HL-60 (cell line): ENCODE measurements around the gene KAZN.

ENCODE experiments used
- DNase-seq, 2 experiments: peaks; one replicate each; pipeline ENCODE4 v3.0.0-alpha.2; 2010 to 2020; ENCODE audit warnings: low read depth in 1 of 2, low spot score in 1 of 2
- H3K27ac ChIP-seq: fragments of 250-450 bp; sonication (Bioruptor Pico); replicated peaks from 2 replicates; pipeline ENCODE4 v1.5.1; 2020; ENCODE audit warnings: mild to moderate bottlenecking, moderate library complexity
- H3K27me3 ChIP-seq: fragments of 250-450 bp; sonication (Bioruptor Pico); 2 replicates; pipeline ENCODE4 v1.5.1; 2021; ENCODE audit warnings: mild to moderate bottlenecking, moderate library complexity; ENCODE audit not compliant: insufficient read depth, poor library complexity, severe bottlenecking
- H3K4me3 ChIP-seq: replicated peaks from 2 replicates; pipeline ENCODE4 v1.5.1; 2011; ENCODE audit warnings: mild to moderate bottlenecking, control low read depth, low read length; ENCODE audit not compliant: insufficient read depth
- GABPA ChIP-seq: IDR thresholded peaks from 2 replicates; pipeline ENCODE4 v1.6.1; 2012; ENCODE audit warnings: low read depth
- POLR2AphosphoS5 ChIP-seq: IDR thresholded peaks from 2 replicates; pipeline ENCODE4 v1.6.1; 2012; ENCODE audit warnings: low read depth
- SPI1 ChIP-seq: IDR thresholded peaks from 2 replicates; pipeline ENCODE4 v1.6.1; 2012; ENCODE audit warnings: low read depth, mild to moderate bottlenecking, borderline replicate concordance
- TF ChIP-seq, protein P1 (sequence below): IDR thresholded peaks from one replicate; pipeline ENCODE4 v1.5.1; 2011; ENCODE audit warnings: low read length, control low read depth, inconsistent platforms; ENCODE audit not compliant: insufficient read depth
- TF ChIP-seq, protein P2 (sequence below): IDR thresholded peaks from 2 replicates; pipeline ENCODE4 v1.6.1; 2012; ENCODE audit warnings: low read depth; ENCODE audit not compliant: insufficient replicate concordance

The KAZN gene

DNA sequence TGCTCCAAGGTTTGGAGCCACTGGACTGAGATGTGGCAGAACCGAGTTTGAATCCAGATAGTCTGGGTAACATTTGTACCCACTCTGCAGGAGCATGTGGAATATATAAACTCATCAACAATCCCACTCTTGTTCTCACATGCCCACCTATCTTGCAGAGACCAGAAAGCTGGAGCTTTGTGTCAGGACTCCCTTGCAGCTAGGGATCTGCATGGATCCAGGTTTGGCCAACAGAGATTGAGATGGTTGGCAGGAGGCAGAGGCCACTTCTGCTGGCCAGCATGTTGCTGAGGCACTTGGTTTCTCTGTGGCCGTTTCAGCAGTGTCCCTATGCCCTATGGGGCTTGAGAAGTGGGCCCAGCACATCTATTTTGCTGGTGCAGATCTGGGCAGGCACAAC, 208.3 kb downstream of the KAZN start:
- TF ChIP-seq, protein P1, sequence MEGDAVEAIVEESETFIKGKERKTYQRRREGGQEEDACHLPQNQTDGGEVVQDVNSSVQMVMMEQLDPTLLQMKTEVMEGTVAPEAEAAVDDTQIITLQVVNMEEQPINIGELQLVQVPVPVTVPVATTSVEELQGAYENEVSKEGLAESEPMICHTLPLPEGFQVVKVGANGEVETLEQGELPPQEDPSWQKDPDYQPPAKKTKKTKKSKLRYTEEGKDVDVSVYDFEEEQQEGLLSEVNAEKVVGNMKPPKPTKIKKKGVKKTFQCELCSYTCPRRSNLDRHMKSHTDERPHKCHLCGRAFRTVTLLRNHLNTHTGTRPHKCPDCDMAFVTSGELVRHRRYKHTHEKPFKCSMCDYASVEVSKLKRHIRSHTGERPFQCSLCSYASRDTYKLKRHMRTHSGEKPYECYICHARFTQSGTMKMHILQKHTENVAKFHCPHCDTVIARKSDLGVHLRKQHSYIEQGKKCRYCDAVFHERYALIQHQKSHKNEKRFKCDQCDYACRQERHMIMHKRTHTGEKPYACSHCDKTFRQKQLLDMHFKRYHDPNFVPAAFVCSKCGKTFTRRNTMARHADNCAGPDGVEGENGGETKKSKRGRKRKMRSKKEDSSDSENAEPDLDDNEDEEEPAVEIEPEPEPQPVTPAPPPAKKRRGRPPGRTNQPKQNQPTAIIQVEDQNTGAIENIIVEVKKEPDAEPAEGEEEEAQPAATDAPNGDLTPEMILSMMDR = no peak
- TF ChIP-seq POLR2AphosphoS5 (no peak), SPI1 (no peak), GABPA (no peak)
- TF ChIP-seq, protein P2, sequence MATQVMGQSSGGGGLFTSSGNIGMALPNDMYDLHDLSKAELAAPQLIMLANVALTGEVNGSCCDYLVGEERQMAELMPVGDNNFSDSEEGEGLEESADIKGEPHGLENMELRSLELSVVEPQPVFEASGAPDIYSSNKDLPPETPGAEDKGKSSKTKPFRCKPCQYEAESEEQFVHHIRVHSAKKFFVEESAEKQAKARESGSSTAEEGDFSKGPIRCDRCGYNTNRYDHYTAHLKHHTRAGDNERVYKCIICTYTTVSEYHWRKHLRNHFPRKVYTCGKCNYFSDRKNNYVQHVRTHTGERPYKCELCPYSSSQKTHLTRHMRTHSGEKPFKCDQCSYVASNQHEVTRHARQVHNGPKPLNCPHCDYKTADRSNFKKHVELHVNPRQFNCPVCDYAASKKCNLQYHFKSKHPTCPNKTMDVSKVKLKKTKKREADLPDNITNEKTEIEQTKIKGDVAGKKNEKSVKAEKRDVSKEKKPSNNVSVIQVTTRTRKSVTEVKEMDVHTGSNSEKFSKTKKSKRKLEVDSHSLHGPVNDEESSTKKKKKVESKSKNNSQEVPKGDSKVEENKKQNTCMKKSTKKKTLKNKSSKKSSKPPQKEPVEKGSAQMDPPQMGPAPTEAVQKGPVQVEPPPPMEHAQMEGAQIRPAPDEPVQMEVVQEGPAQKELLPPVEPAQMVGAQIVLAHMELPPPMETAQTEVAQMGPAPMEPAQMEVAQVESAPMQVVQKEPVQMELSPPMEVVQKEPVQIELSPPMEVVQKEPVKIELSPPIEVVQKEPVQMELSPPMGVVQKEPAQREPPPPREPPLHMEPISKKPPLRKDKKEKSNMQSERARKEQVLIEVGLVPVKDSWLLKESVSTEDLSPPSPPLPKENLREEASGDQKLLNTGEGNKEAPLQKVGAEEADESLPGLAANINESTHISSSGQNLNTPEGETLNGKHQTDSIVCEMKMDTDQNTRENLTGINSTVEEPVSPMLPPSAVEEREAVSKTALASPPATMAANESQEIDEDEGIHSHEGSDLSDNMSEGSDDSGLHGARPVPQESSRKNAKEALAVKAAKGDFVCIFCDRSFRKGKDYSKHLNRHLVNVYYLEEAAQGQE = no peak
- H3K27ac ChIP-seq = no peak overlapping the region
- no peak for DNase-seq

DNA sequence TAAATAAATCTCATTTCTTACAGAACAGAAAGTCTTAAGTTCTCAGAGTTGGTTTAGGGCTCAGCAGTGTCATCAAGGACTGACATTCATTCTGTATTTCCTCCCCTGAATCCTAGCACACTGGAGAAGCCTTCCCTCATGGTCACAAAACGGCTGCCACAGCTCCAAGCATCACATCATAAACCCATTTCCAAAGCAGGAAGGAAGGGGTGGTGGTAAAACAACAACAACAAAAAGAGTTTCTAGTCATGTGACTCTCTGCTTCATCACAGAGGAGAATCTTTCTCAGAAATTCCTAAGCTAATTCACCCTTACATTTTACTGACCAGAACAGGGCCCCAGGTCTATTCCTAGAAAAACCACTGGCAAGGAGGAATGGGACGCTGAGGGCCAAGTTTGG, 210.3 kb downstream of the KAZN start:
- no peaks in the 10 kb centered on the region for H3K27me3 ChIP-seq
- DNase-seq = no peak
- TF ChIP-seq POLR2AphosphoS5 (no peak), SPI1 (no peak), GABPA (no peak)
- TF ChIP-seq, protein P2 = no peak
- TF ChIP-seq, protein P1 = no peak
- no peak overlapping the region for H3K27ac ChIP-seq
- no peak overlapping the region for H3K4me3 ChIP-seq

More for the DNA sequence above, 208.3 kb downstream of the KAZN start:
- Histone ChIP-seq H3K4me3 (no peak overlapping the region), H3K27me3 (no peaks in the 10 kb centered on the region)

DNA sequence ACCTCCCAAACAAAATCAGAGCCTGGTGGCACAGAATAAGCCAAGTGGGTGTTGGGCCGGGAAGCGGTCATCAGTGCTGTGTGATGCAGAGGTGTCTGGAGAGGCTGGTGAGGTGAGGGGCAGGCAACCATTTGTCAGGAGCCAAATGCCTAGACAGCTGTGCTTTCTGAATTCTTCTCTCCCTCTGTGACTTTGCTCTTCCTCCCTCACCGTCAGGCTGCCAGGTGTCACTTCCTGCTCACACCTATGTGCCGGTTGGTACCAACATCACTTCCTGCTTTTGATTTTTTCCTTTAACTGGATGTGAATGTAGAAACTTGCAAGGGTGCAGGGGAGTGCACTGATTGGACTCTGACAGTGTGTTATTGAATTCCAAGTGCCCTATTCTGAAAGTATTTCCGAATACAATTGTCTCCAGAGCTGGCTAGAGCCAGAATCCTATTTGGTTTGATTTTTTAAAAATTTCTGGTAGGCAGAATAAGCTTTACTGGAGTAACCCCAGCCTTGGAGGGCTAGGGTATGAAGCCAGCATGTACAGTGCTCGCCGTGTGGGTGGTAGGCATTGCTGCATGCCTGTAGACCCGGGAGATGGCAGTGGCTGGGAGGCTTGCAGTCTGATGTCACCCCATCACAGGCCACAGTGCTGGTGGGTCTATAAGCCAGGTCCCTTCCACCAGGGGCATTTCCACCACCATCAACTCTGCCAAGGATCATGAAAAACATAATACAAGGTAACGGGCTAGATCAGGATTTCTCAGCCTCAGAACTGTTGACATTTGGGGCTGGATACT, 210.9 kb downstream of the KAZN start:
- no peak overlapping the region for H3K27ac ChIP-seq
- H3K27me3 ChIP-seq = no peaks in the 10 kb centered on the region
- TF ChIP-seq POLR2AphosphoS5 = no peak
- TF ChIP-seq, protein P2 = no peak
- TF ChIP-seq SPI1 = no peak
- TF ChIP-seq GABPA = no peak
- TF ChIP-seq, protein P1 = no peak
- no peak overlapping the region for H3K4me3 ChIP-seq
- no peak for DNase-seq
